ENCODE measurements around the gene YBEY. TPM values are rescaled to one million over a fixed set of nuclear protein-coding genes. Genes with fewer than 3 reads are reported as not detected.

Gene YBEY
- total RNA-seq, 1 experiment from 2014 or later = 18.8 TPM

- BruUV-seq (replicated peaks) = no TSS peak
- Histone ChIP-seq H3K27me3 (replicated peaks; ENCODE audit: insufficient read depth, low read depth, low read length, poor library complexity) (no peaks in the 10 kb centered on the region), H3K4me1 (ENCODE audit: insufficient read depth, low read length, poor library complexity, severe bottlenecking) (peaks cover 10% of the 10 kb centered on the region), H3K4me3 (ENCODE audit: low read depth, low read length, poor library complexity, severe bottlenecking) (no peak overlapping the region), H3K27ac (ENCODE audit: low read depth, low read length, poor library complexity, severe bottlenecking) (no peak overlapping the region), H3K9me3 (ENCODE audit: low read depth, low read length, poor library complexity, severe bottlenecking) (no peaks in the 10 kb centered on the region), H3K36me3 (ENCODE audit: insufficient read depth, low read length, poor library complexity, severe bottlenecking) (peaks cover 26% of the 10 kb centered on the region)
- POLR2A ChIA-PET (ENCODE audit: low non-redundant PET) = no interaction called here
- no peak for DNase-seq (ENCODE audit: low spot score)
- CTCF ChIA-PET = no interaction called here
- TF ChIP-seq, protein P1, sequence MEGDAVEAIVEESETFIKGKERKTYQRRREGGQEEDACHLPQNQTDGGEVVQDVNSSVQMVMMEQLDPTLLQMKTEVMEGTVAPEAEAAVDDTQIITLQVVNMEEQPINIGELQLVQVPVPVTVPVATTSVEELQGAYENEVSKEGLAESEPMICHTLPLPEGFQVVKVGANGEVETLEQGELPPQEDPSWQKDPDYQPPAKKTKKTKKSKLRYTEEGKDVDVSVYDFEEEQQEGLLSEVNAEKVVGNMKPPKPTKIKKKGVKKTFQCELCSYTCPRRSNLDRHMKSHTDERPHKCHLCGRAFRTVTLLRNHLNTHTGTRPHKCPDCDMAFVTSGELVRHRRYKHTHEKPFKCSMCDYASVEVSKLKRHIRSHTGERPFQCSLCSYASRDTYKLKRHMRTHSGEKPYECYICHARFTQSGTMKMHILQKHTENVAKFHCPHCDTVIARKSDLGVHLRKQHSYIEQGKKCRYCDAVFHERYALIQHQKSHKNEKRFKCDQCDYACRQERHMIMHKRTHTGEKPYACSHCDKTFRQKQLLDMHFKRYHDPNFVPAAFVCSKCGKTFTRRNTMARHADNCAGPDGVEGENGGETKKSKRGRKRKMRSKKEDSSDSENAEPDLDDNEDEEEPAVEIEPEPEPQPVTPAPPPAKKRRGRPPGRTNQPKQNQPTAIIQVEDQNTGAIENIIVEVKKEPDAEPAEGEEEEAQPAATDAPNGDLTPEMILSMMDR (conservative IDR thresholded peaks at IDR 0.05; ENCODE audit: low read depth, low read length) = no peak
- TF ChIP-seq EZH2 (IDR thresholded peaks at IDR 0.05; ENCODE audit: borderline replicate concordance, low read depth, low read length, poor library complexity, severe bottlenecking) = no peak
- intact Hi-C loops (cut with micrococcal nuclease; ENCODE audit: unreplicated experiment) = no loop called here
Observed at GRCh38 chr21:46327711-46328110, 41.6 kb downstream of the YBEY start.

- TF ChIP-seq, protein P1 (conservative IDR thresholded peaks at IDR 0.05; ENCODE audit: low read depth, low read length) = no peak
- TF ChIP-seq EZH2 (IDR thresholded peaks at IDR 0.05; ENCODE audit: borderline replicate concordance, low read depth, low read length, poor library complexity, severe bottlenecking) = no peak
- Histone ChIP-seq H3K36me3 (ENCODE audit: insufficient read depth, low read length, poor library complexity, severe bottlenecking) (peaks cover 27% of the 10 kb centered on the region), H3K27me3 (replicated peaks; ENCODE audit: insufficient read depth, low read depth, low read length, poor library complexity) (no peaks in the 10 kb centered on the region), H3K4me1 (ENCODE audit: insufficient read depth, low read length, poor library complexity, severe bottlenecking) (peaks cover 10% of the 10 kb centered on the region), H3K9me3 (ENCODE audit: low read depth, low read length, poor library complexity, severe bottlenecking) (no peaks in the 10 kb centered on the region), H3K4me3 (ENCODE audit: low read depth, low read length, poor library complexity, severe bottlenecking) (no peak overlapping the region), H3K27ac (ENCODE audit: low read depth, low read length, poor library complexity, severe bottlenecking) (no peak overlapping the region)
- ChIA-PET POLR2A (ENCODE audit: low non-redundant PET) (no interaction called here), CTCF (no interaction called here)
- BruUV-seq (replicated peaks) = no TSS peak
- intact Hi-C loops (cut with micrococcal nuclease; ENCODE audit: unreplicated experiment) = no loop called here
- no peak for DNase-seq (ENCODE audit: low spot score)
Observed at GRCh38 chr21:46328151-46328550, 42.0 kb downstream of the YBEY start.

DNA sequence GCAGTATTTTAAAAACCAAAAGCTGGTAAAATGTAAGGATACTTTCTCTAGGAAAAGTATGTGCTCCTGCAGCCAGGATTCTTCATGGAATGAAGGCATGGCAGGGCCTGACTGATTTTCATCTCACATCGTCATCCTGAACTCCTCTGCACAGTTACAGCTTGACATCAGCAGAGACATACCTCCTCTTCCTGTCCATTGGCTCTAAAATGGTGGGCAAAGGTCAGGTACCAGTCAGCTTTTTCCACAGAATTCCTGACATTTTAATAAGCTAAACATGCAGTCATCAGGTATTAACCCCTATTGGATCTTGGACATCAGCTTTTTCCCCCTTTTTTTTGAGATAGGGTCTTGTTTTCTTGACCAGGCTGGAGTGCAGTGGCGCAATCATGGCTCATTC is 43.7 kb downstream of the YBEY start:
- no peak for DNase-seq (ENCODE audit: low spot score)
- H3K4me3 ChIP-seq (ENCODE audit: low read depth, low read length, poor library complexity, severe bottlenecking) = no peak overlapping the region
- peaks cover 34% of the 10 kb centered on the region for H3K36me3 ChIP-seq (ENCODE audit: insufficient read depth, low read length, poor library complexity, severe bottlenecking)
- no peaks in the 10 kb centered on the region for H3K27me3 ChIP-seq (replicated peaks; ENCODE audit: insufficient read depth, low read depth, low read length, poor library complexity)
- peaks cover 10% of the 10 kb centered on the region for H3K4me1 ChIP-seq (ENCODE audit: insufficient read depth, low read length, poor library complexity, severe bottlenecking)
- BruUV-seq (replicated peaks) = no TSS peak
- TF ChIP-seq, protein P1 (conservative IDR thresholded peaks at IDR 0.05; ENCODE audit: low read depth, low read length) = no peak
- no peak for TF ChIP-seq EZH2 (IDR thresholded peaks at IDR 0.05; ENCODE audit: borderline replicate concordance, low read depth, low read length, poor library complexity, severe bottlenecking)
- intact Hi-C loops (cut with micrococcal nuclease; ENCODE audit: unreplicated experiment) = no loop called here
- no peaks in the 10 kb centered on the region for H3K9me3 ChIP-seq (ENCODE audit: low read depth, low read length, poor library complexity, severe bottlenecking)
- ChIA-PET POLR2A (ENCODE audit: low non-redundant PET) (no interaction called here), CTCF (no interaction called here)
- H3K27ac ChIP-seq (ENCODE audit: low read depth, low read length, poor library complexity, severe bottlenecking) = no peak overlapping the region
